Activated naive CD4-positive, alpha-beta T cell treated with anti-CD3 and anti-CD28 coated beads, Interleukin-2, amount 50 U/mL, for 16 hours (primary cell): ENCODE measurements around the gene ARID3A.
A peak's percentile ranks its signal among the peaks of the same experiment; 100 is the strongest.

Experiments
- DNase-seq: peaks from one replicate; pipeline ENCODE4 v3.0.0-alpha.2; 2020

The ARID3A gene

GRCh38 chr19:991174-991931 is 65.5 kb downstream of the ARID3A start:
- peak; percentile 63 for DNase-seq

DNA sequence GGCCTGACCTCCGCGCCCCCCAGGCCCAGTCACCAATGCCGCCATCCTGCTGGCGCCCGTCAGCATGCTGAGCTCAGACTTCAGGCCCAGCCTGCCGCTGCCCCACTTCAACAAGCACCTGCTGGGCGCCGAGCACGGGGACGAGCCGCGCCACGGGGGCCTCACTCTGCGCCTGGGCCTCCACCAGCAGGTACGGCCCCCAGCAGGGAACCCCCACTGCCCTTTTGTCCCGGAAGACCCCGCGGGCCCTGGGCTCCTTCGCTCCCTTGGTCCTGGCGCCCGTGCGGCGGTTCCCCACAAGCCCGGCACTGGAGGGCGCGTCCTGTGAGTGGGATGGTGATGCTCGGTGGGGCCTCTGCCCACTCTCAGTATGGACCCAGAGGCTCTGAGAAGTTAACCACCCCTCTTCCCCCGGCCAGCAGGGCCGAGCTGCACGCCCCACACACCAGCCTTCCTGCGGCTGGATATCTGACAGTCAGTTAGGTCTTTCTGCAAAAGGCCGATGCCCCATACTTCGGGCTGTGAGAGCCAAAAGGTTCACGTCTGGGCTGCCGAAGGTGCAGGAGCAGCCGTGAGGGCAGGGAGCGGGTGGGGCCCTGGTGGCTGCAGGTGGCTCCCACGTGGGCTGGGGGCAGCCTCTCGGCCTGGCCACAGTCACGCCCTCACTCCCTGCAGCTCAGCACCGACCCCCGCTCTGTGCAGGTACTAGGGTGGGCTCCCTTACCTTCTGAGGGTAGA is 66.3 kb downstream of the ARID3A start:
- DNase-seq: no peak

GRCh38 chr19:992670-993055 is 66.8 kb downstream of the ARID3A start:
- DNase-seq: no peak

DNA sequence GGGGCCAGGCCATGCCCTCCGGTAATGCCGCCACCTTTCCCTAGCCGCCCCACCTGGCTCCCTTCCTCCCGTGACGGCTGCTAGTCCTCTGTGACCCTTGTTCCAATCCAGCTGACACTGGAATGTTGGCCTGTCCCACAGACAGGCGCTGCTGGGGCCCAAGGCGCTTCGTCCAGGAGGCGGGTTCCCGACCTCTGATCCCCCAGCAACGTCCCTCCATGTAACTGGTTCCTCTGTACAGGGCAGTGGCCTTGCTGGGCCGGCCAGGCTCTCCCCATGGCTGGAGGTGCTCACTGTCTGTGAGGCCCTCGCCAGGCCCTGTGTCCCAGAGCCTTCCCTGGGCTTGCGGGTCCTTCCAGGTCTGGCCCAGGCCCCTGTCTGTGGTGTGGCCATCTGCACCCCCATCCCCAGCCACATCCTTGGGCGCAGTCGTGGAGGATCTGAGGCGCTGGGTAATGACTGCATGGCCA is 67.6 kb downstream of the ARID3A start:
- no peak for DNase-seq

DNA sequence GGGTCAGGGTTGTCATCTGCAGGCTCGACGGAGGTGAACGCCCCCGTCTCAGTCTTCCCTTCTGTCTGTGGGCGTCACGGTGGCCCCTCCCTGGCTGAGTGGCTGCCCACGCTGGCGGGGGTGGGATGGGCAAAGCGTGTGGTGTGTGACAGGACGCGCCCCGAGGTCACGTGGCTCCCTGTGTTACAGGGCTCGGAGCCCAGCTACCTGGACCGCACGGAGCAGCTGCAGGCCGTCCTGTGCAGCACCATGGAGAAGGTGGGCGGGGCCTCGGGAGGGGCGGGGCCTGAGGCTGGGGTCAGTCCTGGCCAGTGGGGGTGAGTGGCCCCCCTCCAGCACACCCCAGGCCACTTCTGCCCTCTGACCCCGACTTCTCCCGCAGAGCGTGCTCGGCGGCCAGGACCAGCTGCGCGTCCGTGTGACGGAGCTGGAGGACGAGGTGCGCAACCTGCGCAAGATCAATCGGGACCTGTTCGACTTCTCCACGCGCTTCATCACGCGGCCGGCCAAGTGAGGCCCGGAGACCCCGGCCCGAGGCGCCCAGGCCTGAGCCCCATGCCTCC is 68.1 kb downstream of the ARID3A start:
- DNase-seq: no peak

GRCh38 chr19:994516-994915 is 68.7 kb downstream of the ARID3A start:
- DNase-seq: no peak

- DNase-seq: no peak
These were observed 69.4 kb downstream of the ARID3A start for GRCh38 chr19:995051-995827.

DNA sequence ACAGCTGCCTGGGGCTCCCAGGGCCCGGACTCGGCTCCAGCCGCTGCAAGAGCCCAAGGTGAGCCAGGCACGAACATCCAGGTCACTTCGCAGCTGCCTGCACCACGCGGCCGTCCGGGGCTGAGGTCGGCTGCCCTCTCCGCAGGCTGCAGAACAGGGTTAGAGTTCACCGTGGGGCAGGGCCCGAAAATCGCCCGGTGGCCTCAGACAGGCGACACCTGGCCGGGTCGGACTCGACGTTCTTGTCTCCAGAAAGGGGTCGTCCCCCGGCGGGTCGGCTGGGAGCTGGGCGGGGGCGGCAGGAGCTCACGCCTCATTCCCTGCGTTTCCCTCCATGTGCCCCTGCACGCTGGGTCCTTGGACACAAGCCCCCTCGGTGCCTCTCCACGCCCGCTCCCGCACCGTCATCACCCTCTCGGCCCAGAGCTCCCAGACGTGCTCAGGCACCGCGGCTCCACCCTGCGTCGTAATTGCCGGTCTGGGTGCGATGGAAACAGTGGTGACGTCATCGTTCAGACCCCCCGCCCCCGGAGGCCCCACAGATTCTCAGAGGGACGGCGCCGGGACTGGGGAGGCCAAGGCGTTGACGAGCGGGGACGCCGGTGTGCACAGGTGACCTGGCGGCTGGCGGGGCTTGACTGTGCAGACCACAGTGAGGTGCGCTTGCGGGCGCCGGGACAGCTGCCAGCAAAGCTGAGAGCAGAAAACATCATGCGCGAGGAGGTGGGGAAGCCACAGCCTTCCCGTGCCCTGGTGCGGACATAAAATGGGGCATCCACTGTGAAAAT is 70.4 kb downstream of the ARID3A start:
- peak; percentile 69 for DNase-seq

DNA sequence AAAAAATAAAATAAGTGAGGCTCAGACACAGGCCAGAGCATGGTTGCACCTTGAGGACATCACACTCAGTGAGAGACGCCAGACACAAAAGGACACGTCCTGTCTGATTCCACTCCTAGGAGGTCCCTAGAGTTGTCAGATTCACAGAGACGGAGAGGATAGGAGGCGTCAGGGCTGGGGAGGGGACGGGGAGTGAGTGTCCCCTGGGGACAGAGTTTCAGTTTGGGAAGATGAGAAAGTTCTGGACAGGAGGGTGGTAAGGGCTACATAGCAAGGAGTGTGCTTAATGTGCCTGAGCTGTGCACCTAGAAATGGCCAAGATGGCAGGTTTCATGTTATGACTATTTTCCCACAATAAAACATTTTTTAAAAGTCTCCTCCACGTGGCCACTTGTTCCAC is 72.2 kb downstream of the ARID3A start:
- no peak for DNase-seq

DNA sequence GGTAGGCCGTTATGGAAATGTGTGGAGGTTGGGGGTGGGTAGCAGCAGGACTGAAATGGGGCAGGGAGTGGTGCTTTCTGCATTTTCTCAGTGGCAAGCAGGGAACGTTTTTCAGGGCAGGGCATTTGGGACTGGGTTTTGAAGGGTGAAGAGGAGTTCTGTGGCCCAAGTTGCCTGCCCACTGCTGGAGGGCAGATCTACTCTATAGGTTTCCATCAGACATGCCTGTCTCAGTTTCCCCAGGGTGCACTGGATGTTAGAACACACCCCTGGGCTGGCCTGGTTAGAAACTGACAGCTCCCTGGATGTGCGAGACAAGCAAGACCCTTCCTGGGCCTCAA is 73.5 kb downstream of the ARID3A start:
- no peak for DNase-seq

- peak; percentile 69 for DNase-seq
These were observed 74.3 kb downstream of the ARID3A start, which contains the start of gene GRIN3B for GRCh38 chr19:1000095-1000494. TSS of gene GRIN3B (plus strand) at chr19:1000419. CDS start at chr19:1000438, 19 bp downstream.

- no peak for DNase-seq
These were observed 75.0 kb downstream of the ARID3A start for GRCh38 chr19:1000591-1001537.

DNA sequence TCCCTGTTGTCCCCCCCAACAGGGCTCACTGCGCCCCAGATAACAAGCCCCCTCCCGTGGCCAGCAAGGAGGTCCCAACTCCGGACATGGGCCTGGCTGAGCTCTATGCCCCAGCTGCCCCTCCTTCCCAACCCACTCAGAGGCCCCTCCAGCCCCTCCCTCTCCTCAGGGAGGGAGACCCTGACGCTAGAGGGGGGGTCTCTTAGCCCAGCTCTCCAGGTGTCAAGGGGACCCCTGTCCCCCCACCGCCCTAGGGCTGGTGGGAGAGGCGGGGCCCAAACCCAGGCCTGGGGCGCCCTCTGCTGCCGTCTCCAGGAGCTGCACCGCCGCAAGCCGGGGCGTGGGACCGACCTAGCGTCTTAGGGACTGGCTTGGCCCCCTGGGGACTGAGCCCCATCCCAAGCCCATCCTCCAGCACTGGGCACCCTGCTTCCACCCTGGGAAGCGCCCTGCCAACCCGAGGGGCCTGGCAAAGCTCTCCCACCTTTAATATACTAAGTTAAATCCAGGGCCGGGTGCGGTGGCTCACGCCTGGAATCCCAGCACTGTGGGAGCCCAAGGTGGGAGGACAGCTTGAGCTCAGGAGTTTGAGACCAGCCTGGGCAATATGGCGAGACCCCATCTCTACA is 75.8 kb downstream of the ARID3A start:
- peak; percentile 74 for DNase-seq

- DNase-seq: no peak
These were observed 76.8 kb downstream of the ARID3A start for GRCh38 chr19:1002600-1002999.

GRCh38 chr19:1003283-1003682 is 77.4 kb downstream of the ARID3A start:
- no peak for DNase-seq

GRCh38 chr19:1004204-1004802 is 78.5 kb downstream of the ARID3A start:
- no peak for DNase-seq

DNA sequence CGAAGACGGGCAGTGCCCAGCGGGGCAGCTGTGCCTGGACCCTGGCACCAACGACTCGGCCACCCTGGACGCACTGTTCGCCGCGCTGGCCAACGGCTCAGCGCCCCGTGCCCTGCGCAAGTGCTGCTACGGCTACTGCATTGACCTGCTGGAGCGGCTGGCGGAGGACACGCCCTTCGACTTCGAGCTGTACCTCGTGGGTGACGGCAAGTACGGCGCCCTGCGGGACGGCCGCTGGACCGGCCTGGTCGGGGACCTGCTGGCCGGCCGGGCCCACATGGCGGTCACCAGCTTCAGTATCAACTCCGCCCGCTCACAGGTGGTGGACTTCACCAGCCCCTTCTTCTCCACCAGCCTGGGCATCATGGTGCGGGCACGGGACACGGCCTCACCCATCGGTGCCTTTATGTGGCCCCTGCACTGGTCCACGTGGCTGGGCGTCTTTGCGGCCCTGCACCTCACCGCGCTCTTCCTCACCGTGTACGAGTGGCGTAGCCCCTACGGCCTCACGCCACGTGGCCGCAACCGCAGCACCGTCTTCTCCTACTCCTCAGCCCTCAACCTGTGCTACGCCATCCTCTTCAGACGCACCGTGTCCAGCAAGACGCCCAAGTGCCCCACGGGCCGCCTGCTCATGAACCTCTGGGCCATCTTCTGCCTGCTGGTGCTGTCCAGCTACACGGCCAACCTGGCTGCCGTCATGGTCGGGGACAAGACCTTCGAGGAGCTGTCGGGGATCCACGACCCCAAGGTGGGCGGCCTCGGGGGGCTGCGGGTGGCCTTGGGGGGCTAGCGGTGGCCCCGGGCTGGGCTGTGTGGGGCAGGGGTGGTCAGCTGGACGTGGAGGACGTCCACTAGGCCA is 79.2 kb downstream of the ARID3A start:
- DNase-seq: no peak

GRCh38 chr19:1006711-1007398 is 81.0 kb downstream of the ARID3A start:
- no peak for DNase-seq
